A549 (cell line): ENCODE results near the gene IDH2.
A peak's percentile ranks its signal among the peaks of the same experiment; 100 is the strongest.

Experiments used
- BHLHE40 ChIP-seq: IDR thresholded peaks from 2 replicates; pipeline ENCODE4 v1.6.1; 2012; ENCODE audit warnings: low read depth, low read length, inconsistent platforms
- FOSL2 ChIP-seq, 2 experiments: fragments of 450-650 bp in 1 of 2; fragments of >200 bp in 1 of 2; sonication (Bioruptor Twin) in 1 of 2; formaldehyde crosslinking; IDR thresholded peaks; 2 replicates each; pipeline versions ENCODE4 v1.5.0 to v1.6.1; 2016 to 2020; ENCODE audit warnings: mild to moderate bottlenecking in 1 of 2, moderate library complexity in 1 of 2
- MAFK ChIP-seq: fragments of 450-650 bp; IDR thresholded peaks from 2 replicates; pipeline ENCODE4 v1.6.1; 2014; ENCODE audit not compliant: partially characterized antibody
- TF ChIP-seq, protein P1 (sequence below): fragments of >200 bp; sonication (Bioruptor Twin); formaldehyde crosslinking; IDR thresholded peaks from 3 replicates; pipeline ENCODE4 v1.5.1; 2016
- TF ChIP-seq, protein P2 (sequence below): fragments of 200-600 bp; sonication (generic); IDR thresholded peaks from 2 replicates; pipeline ENCODE4 v1.6.1; 2016; ENCODE audit warnings: antibody characterized with exemption, mild to moderate bottlenecking, moderate library complexity

- TF ChIP-seq, protein P1, sequence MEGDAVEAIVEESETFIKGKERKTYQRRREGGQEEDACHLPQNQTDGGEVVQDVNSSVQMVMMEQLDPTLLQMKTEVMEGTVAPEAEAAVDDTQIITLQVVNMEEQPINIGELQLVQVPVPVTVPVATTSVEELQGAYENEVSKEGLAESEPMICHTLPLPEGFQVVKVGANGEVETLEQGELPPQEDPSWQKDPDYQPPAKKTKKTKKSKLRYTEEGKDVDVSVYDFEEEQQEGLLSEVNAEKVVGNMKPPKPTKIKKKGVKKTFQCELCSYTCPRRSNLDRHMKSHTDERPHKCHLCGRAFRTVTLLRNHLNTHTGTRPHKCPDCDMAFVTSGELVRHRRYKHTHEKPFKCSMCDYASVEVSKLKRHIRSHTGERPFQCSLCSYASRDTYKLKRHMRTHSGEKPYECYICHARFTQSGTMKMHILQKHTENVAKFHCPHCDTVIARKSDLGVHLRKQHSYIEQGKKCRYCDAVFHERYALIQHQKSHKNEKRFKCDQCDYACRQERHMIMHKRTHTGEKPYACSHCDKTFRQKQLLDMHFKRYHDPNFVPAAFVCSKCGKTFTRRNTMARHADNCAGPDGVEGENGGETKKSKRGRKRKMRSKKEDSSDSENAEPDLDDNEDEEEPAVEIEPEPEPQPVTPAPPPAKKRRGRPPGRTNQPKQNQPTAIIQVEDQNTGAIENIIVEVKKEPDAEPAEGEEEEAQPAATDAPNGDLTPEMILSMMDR: no peak
- TF ChIP-seq BHLHE40 (no peak), FOSL2 (IDR thresholded peaks at IDR 0.05) (no peak), FOSL2 (CRISPR knock-in tag; IDR thresholded peaks at IDR 0.05) (peak; percentile 43), MAFK (no peak)
- TF ChIP-seq, protein P2, sequence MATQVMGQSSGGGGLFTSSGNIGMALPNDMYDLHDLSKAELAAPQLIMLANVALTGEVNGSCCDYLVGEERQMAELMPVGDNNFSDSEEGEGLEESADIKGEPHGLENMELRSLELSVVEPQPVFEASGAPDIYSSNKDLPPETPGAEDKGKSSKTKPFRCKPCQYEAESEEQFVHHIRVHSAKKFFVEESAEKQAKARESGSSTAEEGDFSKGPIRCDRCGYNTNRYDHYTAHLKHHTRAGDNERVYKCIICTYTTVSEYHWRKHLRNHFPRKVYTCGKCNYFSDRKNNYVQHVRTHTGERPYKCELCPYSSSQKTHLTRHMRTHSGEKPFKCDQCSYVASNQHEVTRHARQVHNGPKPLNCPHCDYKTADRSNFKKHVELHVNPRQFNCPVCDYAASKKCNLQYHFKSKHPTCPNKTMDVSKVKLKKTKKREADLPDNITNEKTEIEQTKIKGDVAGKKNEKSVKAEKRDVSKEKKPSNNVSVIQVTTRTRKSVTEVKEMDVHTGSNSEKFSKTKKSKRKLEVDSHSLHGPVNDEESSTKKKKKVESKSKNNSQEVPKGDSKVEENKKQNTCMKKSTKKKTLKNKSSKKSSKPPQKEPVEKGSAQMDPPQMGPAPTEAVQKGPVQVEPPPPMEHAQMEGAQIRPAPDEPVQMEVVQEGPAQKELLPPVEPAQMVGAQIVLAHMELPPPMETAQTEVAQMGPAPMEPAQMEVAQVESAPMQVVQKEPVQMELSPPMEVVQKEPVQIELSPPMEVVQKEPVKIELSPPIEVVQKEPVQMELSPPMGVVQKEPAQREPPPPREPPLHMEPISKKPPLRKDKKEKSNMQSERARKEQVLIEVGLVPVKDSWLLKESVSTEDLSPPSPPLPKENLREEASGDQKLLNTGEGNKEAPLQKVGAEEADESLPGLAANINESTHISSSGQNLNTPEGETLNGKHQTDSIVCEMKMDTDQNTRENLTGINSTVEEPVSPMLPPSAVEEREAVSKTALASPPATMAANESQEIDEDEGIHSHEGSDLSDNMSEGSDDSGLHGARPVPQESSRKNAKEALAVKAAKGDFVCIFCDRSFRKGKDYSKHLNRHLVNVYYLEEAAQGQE: no peak
Observed at GRCh38 chr15:90106522-90107117, 4.4 kb upstream of the IDH2 start.
